Breast epithelium (tissue), 3 donors: Measurements from ENCODE around the gene FRY.

ENCODE experiments used
- POLR2A ChIP-seq: fragments of 450-650 bp; IDR thresholded peaks from one replicate; pipeline ENCODE4 v1.6.1; 2016; ENCODE audit warnings: antibody characterized with exemption, mild to moderate bottlenecking, moderate library complexity
- POLR2AphosphoS5 ChIP-seq, 3 donors: sonication (generic); formaldehyde crosslinking; IDR thresholded peaks; one replicate each; pipeline ENCODE4 v1.6.1; 2017; ENCODE audit warnings: antibody characterized with exemption in 3 of 3
- TF ChIP-seq, protein P1 (sequence below), 3 donors: fragments of 450-650 bp; IDR thresholded peaks; one replicate each; pipeline ENCODE4 v1.5.1; 2016 to 2017; ENCODE audit warnings: antibody characterized with exemption in 3 of 3, mild to moderate bottlenecking in 3 of 3, moderate library complexity in 3 of 3

DNA sequence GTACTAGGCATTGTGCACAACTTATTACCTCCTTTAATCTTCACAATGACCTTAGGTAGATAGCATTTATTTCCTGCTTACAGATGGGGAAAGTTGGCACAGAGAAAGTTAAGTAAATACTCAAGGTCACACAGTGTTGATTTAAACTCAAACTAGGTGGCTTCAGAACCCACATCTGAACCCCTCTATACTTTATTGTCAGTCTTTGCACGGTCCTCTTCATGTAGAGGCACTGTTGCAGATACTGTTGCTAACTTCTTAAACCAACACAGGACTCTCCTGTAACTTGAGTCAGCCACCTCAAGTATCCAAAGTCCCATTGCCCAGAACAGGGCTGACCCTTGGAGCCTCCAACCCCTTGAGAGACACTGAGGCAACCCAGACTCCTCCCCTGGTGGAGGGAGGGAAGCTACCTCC, 48.8 kb downstream of the FRY start:
- TF ChIP-seq, protein P1, sequence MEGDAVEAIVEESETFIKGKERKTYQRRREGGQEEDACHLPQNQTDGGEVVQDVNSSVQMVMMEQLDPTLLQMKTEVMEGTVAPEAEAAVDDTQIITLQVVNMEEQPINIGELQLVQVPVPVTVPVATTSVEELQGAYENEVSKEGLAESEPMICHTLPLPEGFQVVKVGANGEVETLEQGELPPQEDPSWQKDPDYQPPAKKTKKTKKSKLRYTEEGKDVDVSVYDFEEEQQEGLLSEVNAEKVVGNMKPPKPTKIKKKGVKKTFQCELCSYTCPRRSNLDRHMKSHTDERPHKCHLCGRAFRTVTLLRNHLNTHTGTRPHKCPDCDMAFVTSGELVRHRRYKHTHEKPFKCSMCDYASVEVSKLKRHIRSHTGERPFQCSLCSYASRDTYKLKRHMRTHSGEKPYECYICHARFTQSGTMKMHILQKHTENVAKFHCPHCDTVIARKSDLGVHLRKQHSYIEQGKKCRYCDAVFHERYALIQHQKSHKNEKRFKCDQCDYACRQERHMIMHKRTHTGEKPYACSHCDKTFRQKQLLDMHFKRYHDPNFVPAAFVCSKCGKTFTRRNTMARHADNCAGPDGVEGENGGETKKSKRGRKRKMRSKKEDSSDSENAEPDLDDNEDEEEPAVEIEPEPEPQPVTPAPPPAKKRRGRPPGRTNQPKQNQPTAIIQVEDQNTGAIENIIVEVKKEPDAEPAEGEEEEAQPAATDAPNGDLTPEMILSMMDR (IDR thresholded peaks at IDR 0.05) = no peak
- no peak for TF ChIP-seq POLR2A
- TF ChIP-seq POLR2AphosphoS5 (IDR thresholded peaks at IDR 0.05) = no peak
